Measurements from ENCODE around the gene POU5F1. TPM values are rescaled to one million over a fixed set of nuclear protein-coding genes. Genes with fewer than 3 reads are reported as not detected.

The POU5F1 gene
- total and polyA plus RNA-seq, 9 of the 15 experiments (the other 6 are each of a cell fraction or from before 2014, with no cell fraction given), result 0.06 to 2.0 (median 0.10) TPM; not detected in 6

- TF ChIP-seq JUNB (CRISPR knock-in tag; conservative IDR thresholded peaks at IDR 0.05) (no peak), SMARCE1 (IDR thresholded peaks at IDR 0.05) (no peak), NFYB (IDR thresholded peaks at IDR 0.05; ENCODE audit: extremely low read depth, insufficient read length) (no peak), ZNF347 (CRISPR knock-in tag; IDR thresholded peaks at IDR 0.05; ENCODE audit: low read depth) (no peak), ATF3 (IDR thresholded peaks at IDR 0.05) (peak; percentile 67; the same call in 1 of the 2 replicates), ATF3 (CRISPR knock-in tag; conservative IDR thresholded peaks at IDR 0.05) (no peak), FUS (optimal IDR thresholded peaks at IDR 0.05; ENCODE audit: low read depth, low read length) (no peak), YY1 (IDR thresholded peaks at IDR 0.05; ENCODE audit: borderline replicate concordance in 1 of 3, control insufficient read depth in 1 of 3, extremely low read depth in 1 of 3, insufficient read depth in 3 of 3, insufficient read length in 1 of 3, insufficient replicate concordance in 2 of 3, low read depth in 1 of 3, low read length in 2 of 3) (no peak), ZNF717 (CRISPR knock-in tag; IDR thresholded peaks at IDR 0.05) (no peak), RBBP5 (IDR thresholded peaks at IDR 0.05; ENCODE audit: borderline replicate concordance, insufficient read depth, low read length, poor library complexity, severe bottlenecking) (no peak), SRSF1 (IDR thresholded peaks at IDR 0.05; ENCODE audit: low read depth, low read length) (no peak), SIN3B (IDR thresholded peaks at IDR 0.05; ENCODE audit: low read depth) (no peak), BRD4 (IDR thresholded peaks at IDR 0.05) (no peak), ZNF57 (CRISPR knock-in tag; IDR thresholded peaks at IDR 0.05) (no peak), ZNF253 (CRISPR knock-in tag; conservative IDR thresholded peaks at IDR 0.05) (no peak), CAMTA2 (CRISPR knock-in tag; conservative IDR thresholded peaks at IDR 0.05) (no peak), NFATC3 (IDR thresholded peaks at IDR 0.05) (no peak), MAZ (CRISPR knock-in tag; conservative IDR thresholded peaks at IDR 0.05 in 1 of 2, IDR thresholded peaks at IDR 0.05 in 1 of 2) (0 out of 4 replicates have a peak, but pooled peaks of 1 of the 2 experiments have one; percentile 22), ZNF165 (CRISPR knock-in tag; IDR thresholded peaks at IDR 0.05; ENCODE audit: borderline replicate concordance) (no peak), TAF9B (IDR thresholded peaks at IDR 0.05; ENCODE audit: partially characterized antibody) (no peak), NR2C2 (CRISPR knock-in tag; IDR thresholded peaks at IDR 0.05) (no peak), NR2C2 (tag; IDR thresholded peaks at IDR 0.05) (no peak), LCOR (CRISPR knock-in tag; IDR thresholded peaks at IDR 0.05) (no peak)
- TF ChIP-seq, protein P1, sequence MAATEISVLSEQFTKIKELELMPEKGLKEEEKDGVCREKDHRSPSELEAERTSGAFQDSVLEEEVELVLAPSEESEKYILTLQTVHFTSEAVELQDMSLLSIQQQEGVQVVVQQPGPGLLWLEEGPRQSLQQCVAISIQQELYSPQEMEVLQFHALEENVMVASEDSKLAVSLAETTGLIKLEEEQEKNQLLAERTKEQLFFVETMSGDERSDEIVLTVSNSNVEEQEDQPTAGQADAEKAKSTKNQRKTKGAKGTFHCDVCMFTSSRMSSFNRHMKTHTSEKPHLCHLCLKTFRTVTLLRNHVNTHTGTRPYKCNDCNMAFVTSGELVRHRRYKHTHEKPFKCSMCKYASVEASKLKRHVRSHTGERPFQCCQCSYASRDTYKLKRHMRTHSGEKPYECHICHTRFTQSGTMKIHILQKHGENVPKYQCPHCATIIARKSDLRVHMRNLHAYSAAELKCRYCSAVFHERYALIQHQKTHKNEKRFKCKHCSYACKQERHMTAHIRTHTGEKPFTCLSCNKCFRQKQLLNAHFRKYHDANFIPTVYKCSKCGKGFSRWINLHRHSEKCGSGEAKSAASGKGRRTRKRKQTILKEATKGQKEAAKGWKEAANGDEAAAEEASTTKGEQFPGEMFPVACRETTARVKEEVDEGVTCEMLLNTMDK (IDR thresholded peaks at IDR 0.05; ENCODE audit: borderline replicate concordance, insufficient read depth, low read depth, low read length, poor library complexity, severe bottlenecking), result no peak
- TF ChIP-seq, protein P2, sequence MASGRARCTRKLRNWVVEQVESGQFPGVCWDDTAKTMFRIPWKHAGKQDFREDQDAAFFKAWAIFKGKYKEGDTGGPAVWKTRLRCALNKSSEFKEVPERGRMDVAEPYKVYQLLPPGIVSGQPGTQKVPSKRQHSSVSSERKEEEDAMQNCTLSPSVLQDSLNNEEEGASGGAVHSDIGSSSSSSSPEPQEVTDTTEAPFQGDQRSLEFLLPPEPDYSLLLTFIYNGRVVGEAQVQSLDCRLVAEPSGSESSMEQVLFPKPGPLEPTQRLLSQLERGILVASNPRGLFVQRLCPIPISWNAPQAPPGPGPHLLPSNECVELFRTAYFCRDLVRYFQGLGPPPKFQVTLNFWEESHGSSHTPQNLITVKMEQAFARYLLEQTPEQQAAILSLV (tag; IDR thresholded peaks at IDR 0.05), result no peak
- TF ChIP-seq, protein P3, sequence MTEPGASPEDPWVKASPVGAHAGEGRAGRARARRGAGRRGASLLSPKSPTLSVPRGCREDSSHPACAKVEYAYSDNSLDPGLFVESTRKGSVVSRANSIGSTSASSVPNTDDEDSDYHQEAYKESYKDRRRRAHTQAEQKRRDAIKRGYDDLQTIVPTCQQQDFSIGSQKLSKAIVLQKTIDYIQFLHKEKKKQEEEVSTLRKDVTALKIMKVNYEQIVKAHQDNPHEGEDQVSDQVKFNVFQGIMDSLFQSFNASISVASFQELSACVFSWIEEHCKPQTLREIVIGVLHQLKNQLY (CRISPR knock-in tag; conservative IDR thresholded peaks at IDR 0.05), result no peak
These were observed 2.9 kb upstream of the POU5F1 start (continued) for GRCh38 chr6:31173406-31173805.
